ENCODE results near the gene OGFOD2. TPM values are rescaled to one million over a fixed set of nuclear protein-coding genes. Genes with fewer than 3 reads are reported as not detected.
A peak's percentile ranks its signal among the peaks of the same experiment; 100 is the strongest.

OGFOD2 gene
- total and polyA plus RNA-seq, 9 of the 15 experiments (the other 6 are each of a cell fraction or from before 2014, with no cell fraction given): 1.4 to 111 (median 18.5) TPM

- TF ChIP-seq PHF8 (IDR thresholded peaks at IDR 0.05; ENCODE audit: borderline replicate concordance, low read length) (peak; percentile 55; the same call in 1 of the 2 replicates), MTA1 (IDR thresholded peaks at IDR 0.05; ENCODE audit: borderline replicate concordance) (no peak), ARNT (IDR thresholded peaks at IDR 0.05) (0 out of 4 replicates have a peak, but pooled peaks of 1 of the 2 experiments have one; percentile 63), TCFL5 (CRISPR knock-in tag; conservative IDR thresholded peaks at IDR 0.05) (no peak), POU5F1 (IDR thresholded peaks at IDR 0.05; ENCODE audit: borderline replicate concordance, low read depth, low read length, partially characterized antibody) (no peak), ZNF253 (CRISPR knock-in tag; conservative IDR thresholded peaks at IDR 0.05) (no peak), TCF7 (IDR thresholded peaks at IDR 0.05; ENCODE audit: borderline replicate concordance) (no peak), HDGF (IDR thresholded peaks at IDR 0.05) (no peak), TCF7L2 (IDR thresholded peaks at IDR 0.05; ENCODE audit: low read depth, low read length) (no peak), DEAF1 (CRISPR knock-in tag; IDR thresholded peaks at IDR 0.05) (no peak), ZNF23 (CRISPR knock-in tag; IDR thresholded peaks at IDR 0.05) (no peak), ZNF41 (CRISPR knock-in tag; conservative IDR thresholded peaks at IDR 0.05) (no peak), GTF2A2 (tag; IDR thresholded peaks at IDR 0.05) (no peak), RBBP5 (IDR thresholded peaks at IDR 0.05; ENCODE audit: borderline replicate concordance, insufficient read depth, low read length, poor library complexity, severe bottlenecking) (no peak), ETS2 (tag; IDR thresholded peaks at IDR 0.05; ENCODE audit: borderline replicate concordance, poor library complexity, severe bottlenecking) (no peak), SMARCB1 (IDR thresholded peaks at IDR 0.05; ENCODE audit: insufficient read length, low read depth) (no peak), STAT6 (CRISPR knock-in tag; IDR thresholded peaks at IDR 0.05) (no peak), SP1 (CRISPR knock-in tag; IDR thresholded peaks at IDR 0.05) (peak; percentile 97), JUND (IDR thresholded peaks at IDR 0.05; ENCODE audit: borderline replicate concordance, low read depth, low read length) (peak; percentile 90), JUND (tag; IDR thresholded peaks at IDR 0.05; ENCODE audit: borderline replicate concordance, low read depth, low read length) (peak; percentile 82; the same call in 2 of the 3 replicates), RBFOX2 (IDR thresholded peaks at IDR 0.05; ENCODE audit: low read depth, low read length) (no peak), ZNF232 (CRISPR knock-in tag; IDR thresholded peaks at IDR 0.05) (no peak), ZNF24 (IDR thresholded peaks at IDR 0.05) (no peak)
- TF ChIP-seq, protein P1, sequence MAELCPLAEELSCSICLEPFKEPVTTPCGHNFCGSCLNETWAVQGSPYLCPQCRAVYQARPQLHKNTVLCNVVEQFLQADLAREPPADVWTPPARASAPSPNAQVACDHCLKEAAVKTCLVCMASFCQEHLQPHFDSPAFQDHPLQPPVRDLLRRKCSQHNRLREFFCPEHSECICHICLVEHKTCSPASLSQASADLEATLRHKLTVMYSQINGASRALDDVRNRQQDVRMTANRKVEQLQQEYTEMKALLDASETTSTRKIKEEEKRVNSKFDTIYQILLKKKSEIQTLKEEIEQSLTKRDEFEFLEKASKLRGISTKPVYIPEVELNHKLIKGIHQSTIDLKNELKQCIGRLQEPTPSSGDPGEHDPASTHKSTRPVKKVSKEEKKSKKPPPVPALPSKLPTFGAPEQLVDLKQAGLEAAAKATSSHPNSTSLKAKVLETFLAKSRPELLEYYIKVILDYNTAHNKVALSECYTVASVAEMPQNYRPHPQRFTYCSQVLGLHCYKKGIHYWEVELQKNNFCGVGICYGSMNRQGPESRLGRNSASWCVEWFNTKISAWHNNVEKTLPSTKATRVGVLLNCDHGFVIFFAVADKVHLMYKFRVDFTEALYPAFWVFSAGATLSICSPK (IDR thresholded peaks at IDR 0.05; ENCODE audit: borderline replicate concordance): no peak
These were observed 661 bp upstream of the OGFOD2 start (continued) for GRCh38 chr12:122974274-122974891.

All from K562 (cell line).